Measurements from ENCODE around the gene FEZF2. TPM values are rescaled to one million over a fixed set of nuclear protein-coding genes. Genes with fewer than 3 reads are reported as not detected.

FEZF2 gene
- total RNA-seq, 1 experiment from 2014 or later, result not detected

DNA sequence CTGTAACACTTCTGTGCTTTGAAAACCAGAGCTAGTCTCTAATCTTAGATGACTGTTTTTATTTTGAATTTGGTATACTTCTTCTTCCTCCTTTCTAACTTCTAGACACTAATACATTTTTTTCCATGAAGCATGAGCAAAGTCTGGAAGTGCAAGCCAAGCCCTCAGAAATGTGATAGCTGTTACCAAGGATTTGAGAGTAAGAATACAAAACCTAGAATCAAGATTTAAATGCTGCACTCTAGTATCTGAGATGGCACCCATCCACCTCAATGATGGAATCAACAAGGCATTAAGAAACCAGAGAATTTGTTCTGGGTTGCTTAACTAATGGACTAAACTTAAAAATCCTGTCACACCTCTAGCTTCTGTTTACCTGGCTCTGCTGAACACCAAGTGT, 9.2 kb downstream of the FEZF2 start:
- no peak for DNase-seq (ENCODE audit: low spot score)
- intact Hi-C loops (cut with micrococcal nuclease; ENCODE audit: unreplicated experiment), result no loop called here
- TF ChIP-seq EZH2 (IDR thresholded peaks at IDR 0.05; ENCODE audit: borderline replicate concordance, low read depth, low read length, poor library complexity, severe bottlenecking), result no peak
- TF ChIP-seq, protein P1, sequence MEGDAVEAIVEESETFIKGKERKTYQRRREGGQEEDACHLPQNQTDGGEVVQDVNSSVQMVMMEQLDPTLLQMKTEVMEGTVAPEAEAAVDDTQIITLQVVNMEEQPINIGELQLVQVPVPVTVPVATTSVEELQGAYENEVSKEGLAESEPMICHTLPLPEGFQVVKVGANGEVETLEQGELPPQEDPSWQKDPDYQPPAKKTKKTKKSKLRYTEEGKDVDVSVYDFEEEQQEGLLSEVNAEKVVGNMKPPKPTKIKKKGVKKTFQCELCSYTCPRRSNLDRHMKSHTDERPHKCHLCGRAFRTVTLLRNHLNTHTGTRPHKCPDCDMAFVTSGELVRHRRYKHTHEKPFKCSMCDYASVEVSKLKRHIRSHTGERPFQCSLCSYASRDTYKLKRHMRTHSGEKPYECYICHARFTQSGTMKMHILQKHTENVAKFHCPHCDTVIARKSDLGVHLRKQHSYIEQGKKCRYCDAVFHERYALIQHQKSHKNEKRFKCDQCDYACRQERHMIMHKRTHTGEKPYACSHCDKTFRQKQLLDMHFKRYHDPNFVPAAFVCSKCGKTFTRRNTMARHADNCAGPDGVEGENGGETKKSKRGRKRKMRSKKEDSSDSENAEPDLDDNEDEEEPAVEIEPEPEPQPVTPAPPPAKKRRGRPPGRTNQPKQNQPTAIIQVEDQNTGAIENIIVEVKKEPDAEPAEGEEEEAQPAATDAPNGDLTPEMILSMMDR (conservative IDR thresholded peaks at IDR 0.05; ENCODE audit: low read depth, low read length), result no peak
- H3K36me3 ChIP-seq (ENCODE audit: insufficient read depth, low read length, poor library complexity, severe bottlenecking), result no peaks in the 10 kb centered on the region
- BruUV-seq (replicated peaks), result no TSS peak
- H3K4me3 ChIP-seq (ENCODE audit: low read depth, low read length, poor library complexity, severe bottlenecking), result no peak overlapping the region
- CTCF ChIA-PET, result no interaction called here
- H3K4me1 ChIP-seq (ENCODE audit: insufficient read depth, low read length, poor library complexity, severe bottlenecking), result no peaks in the 10 kb centered on the region
- POLR2A ChIA-PET (ENCODE audit: low non-redundant PET), result no interaction called here
- H3K9me3 ChIP-seq (ENCODE audit: low read depth, low read length, poor library complexity, severe bottlenecking), result no peaks in the 10 kb centered on the region
- no peak overlapping the region for H3K27ac ChIP-seq (ENCODE audit: low read depth, low read length, poor library complexity, severe bottlenecking)
- peaks cover 61% of the 10 kb centered on the region for H3K27me3 ChIP-seq (replicated peaks; ENCODE audit: insufficient read depth, low read depth, low read length, poor library complexity)

DNA sequence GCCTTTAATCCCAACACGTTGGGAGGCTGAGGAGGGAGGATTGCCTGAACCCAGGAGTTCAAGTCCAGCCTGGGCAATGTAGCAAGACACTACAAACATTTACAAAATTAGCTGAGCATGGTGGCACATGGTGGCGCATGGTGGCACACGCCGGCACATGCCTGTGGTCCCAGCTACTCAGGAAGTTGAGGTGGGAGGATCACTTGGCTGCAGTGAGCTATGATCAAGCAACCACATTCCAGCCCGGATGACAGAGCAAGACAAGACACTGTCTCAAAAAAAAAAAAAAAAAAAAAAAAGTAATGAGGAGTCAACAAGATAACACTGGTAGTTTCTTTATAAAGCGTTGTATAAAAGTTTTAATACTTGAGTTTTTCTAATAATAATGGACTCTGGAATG, 10.1 kb downstream of the FEZF2 start:
- ChIA-PET CTCF (no interaction called here), POLR2A (ENCODE audit: low non-redundant PET) (no interaction called here)
- H3K27me3 ChIP-seq (replicated peaks; ENCODE audit: insufficient read depth, low read depth, low read length, poor library complexity), result peaks cover 52% of the 10 kb centered on the region
- no peaks in the 10 kb centered on the region for H3K9me3 ChIP-seq (ENCODE audit: low read depth, low read length, poor library complexity, severe bottlenecking)
- no TSS peak for BruUV-seq (replicated peaks)
- TF ChIP-seq, protein P1 (conservative IDR thresholded peaks at IDR 0.05; ENCODE audit: low read depth, low read length), result no peak
- no peak for TF ChIP-seq EZH2 (IDR thresholded peaks at IDR 0.05; ENCODE audit: borderline replicate concordance, low read depth, low read length, poor library complexity, severe bottlenecking)
- H3K4me1 ChIP-seq (ENCODE audit: insufficient read depth, low read length, poor library complexity, severe bottlenecking), result no peaks in the 10 kb centered on the region
- intact Hi-C loops (cut with micrococcal nuclease; ENCODE audit: unreplicated experiment), result no loop called here
- no peak overlapping the region for H3K4me3 ChIP-seq (ENCODE audit: low read depth, low read length, poor library complexity, severe bottlenecking)
- no peaks in the 10 kb centered on the region for H3K36me3 ChIP-seq (ENCODE audit: insufficient read depth, low read length, poor library complexity, severe bottlenecking)
- no peak overlapping the region for H3K27ac ChIP-seq (ENCODE audit: low read depth, low read length, poor library complexity, severe bottlenecking)
- no peak for DNase-seq (ENCODE audit: low spot score)

DNA sequence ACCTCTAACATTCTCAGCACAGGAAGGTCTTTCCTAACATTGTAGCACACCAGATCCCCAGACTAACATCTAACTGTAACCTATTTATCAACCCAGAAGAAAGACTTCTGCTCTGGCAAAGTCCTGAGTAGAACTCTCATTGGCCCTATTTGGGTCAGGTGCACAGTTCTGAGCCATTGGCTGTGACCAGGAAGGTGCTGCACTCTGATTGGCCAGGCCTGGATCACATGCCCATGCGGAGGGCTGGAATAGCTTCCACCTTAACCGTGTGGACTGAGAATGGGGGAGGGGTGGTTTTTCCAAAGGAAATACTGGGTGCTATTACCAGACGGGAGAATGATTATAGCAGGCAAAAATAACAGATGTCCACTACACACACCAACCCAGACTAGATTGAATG, 11.5 kb downstream of the FEZF2 start:
- BruUV-seq (replicated peaks), result no TSS peak
- no peak overlapping the region for H3K27ac ChIP-seq (ENCODE audit: low read depth, low read length, poor library complexity, severe bottlenecking)
- peaks cover 49% of the 10 kb centered on the region for H3K27me3 ChIP-seq (replicated peaks; ENCODE audit: insufficient read depth, low read depth, low read length, poor library complexity)
- H3K4me3 ChIP-seq (ENCODE audit: low read depth, low read length, poor library complexity, severe bottlenecking), result no peak overlapping the region
- ChIA-PET POLR2A (ENCODE audit: low non-redundant PET) (no interaction called here), CTCF (no interaction called here)
- TF ChIP-seq EZH2 (IDR thresholded peaks at IDR 0.05; ENCODE audit: borderline replicate concordance, low read depth, low read length, poor library complexity, severe bottlenecking), result no peak
- TF ChIP-seq, protein P1 (conservative IDR thresholded peaks at IDR 0.05; ENCODE audit: low read depth, low read length), result no peak
- H3K4me1 ChIP-seq (ENCODE audit: insufficient read depth, low read length, poor library complexity, severe bottlenecking), result no peaks in the 10 kb centered on the region
- intact Hi-C loops (cut with micrococcal nuclease; ENCODE audit: unreplicated experiment), result no loop called here
- H3K9me3 ChIP-seq (ENCODE audit: low read depth, low read length, poor library complexity, severe bottlenecking), result no peaks in the 10 kb centered on the region
- H3K36me3 ChIP-seq (ENCODE audit: insufficient read depth, low read length, poor library complexity, severe bottlenecking), result no peaks in the 10 kb centered on the region
- no peak for DNase-seq (ENCODE audit: low spot score)
